ENCODE results near the gene MAP7.
"Not testable (repeated sequence)": the region's sequence is repeated elsewhere in the genome, so short reads cannot be mapped to it uniquely, and the experiment has no call there.

Gene MAP7

GRCh38 chr6:136501096-136501495, 49.1 kb downstream of the MAP7 start:
- H3K4me3 ChIP-seq (ENCODE audit: low read depth, low read length) = no peak overlapping the region

GRCh38 chr6:136500414-136500813, 49.8 kb downstream of the MAP7 start:
- no peak for TF ChIP-seq CTCF (IDR thresholded peaks at IDR 0.05; ENCODE audit: insufficient read depth, low read depth, low read length, missing control alignments)
- DNase-seq (ENCODE audit: low read depth) = no peak
- H3K4me3 ChIP-seq (ENCODE audit: low read depth, low read length) = no peak overlapping the region

More at GRCh38 chr6:136501096-136501495, 49.1 kb downstream of the MAP7 start:
- DNase-seq (ENCODE audit: low read depth) = no peak
- TF ChIP-seq CTCF (IDR thresholded peaks at IDR 0.05; ENCODE audit: insufficient read depth, low read depth, low read length, missing control alignments) = no peak

GRCh38 chr6:136499370-136499769, 50.9 kb downstream of the MAP7 start:
- TF ChIP-seq CTCF (IDR thresholded peaks at IDR 0.05; ENCODE audit: insufficient read depth, low read depth, low read length, missing control alignments) = no peak
- DNase-seq (ENCODE audit: low read depth) = no peak
- no peak overlapping the region for H3K4me3 ChIP-seq (ENCODE audit: low read depth, low read length)

GRCh38 chr6:136496449-136496848, 53.8 kb downstream of the MAP7 start:
- not testable (repeated sequence) for H3K4me3 ChIP-seq (ENCODE audit: low read depth, low read length); DNase-seq (ENCODE audit: low read depth)

- no peak for DNase-seq (ENCODE audit: low read depth)
- no peak for TF ChIP-seq CTCF (IDR thresholded peaks at IDR 0.05; ENCODE audit: insufficient read depth, low read depth, low read length, missing control alignments)
- no peak overlapping the region for H3K4me3 ChIP-seq (ENCODE audit: low read depth, low read length)
Observed at GRCh38 chr6:136494710-136495109, 55.5 kb downstream of the MAP7 start.

- no peak for DNase-seq (ENCODE audit: low read depth)
- no peak for TF ChIP-seq CTCF (IDR thresholded peaks at IDR 0.05; ENCODE audit: insufficient read depth, low read depth, low read length, missing control alignments)
- H3K4me3 ChIP-seq (ENCODE audit: low read depth, low read length) = no peak overlapping the region
Observed at GRCh38 chr6:136494059-136494458, 56.2 kb downstream of the MAP7 start.

- H3K4me3 ChIP-seq (ENCODE audit: low read depth, low read length) = no peak overlapping the region
- no peak for DNase-seq (ENCODE audit: low read depth)
- no peak for TF ChIP-seq CTCF (IDR thresholded peaks at IDR 0.05; ENCODE audit: insufficient read depth, low read depth, low read length, missing control alignments)
Observed at GRCh38 chr6:136492409-136492808, 57.8 kb downstream of the MAP7 start.

Measured in GM12865 (cell line).